ENCODE data around the gene RAD51D.

- TF ChIP-seq POLR2AphosphoS5 (IDR thresholded peaks at IDR 0.05; ENCODE audit: low read depth, low read length) (no peak), TAF1 (IDR thresholded peaks at IDR 0.05; ENCODE audit: low read depth, low read length) (no peak), POLR2A (IDR thresholded peaks at IDR 0.05; ENCODE audit: low read depth, low read length) (no peak), POU2F2 (IDR thresholded peaks at IDR 0.05; ENCODE audit: low read depth, low read length) (no peak), SPI1 (IDR thresholded peaks at IDR 0.05; ENCODE audit: low read depth, low read length) (no peak), PAX5 (IDR thresholded peaks at IDR 0.05; ENCODE audit: insufficient read depth, low read length, severe bottlenecking) (no peak)
These were observed 10.3 kb upstream of the RAD51D start for GRCh38 chr17:35129973-35130351.
